Naive B cell (primary cell): ENCODE data around the gene VWA8. TPM values are rescaled to one million over a fixed set of nuclear protein-coding genes. Genes with fewer than 3 reads are reported as not detected.

ENCODE experiments used
- ATAC-seq, 2 donors: fragments of 150-1000 bp; cut with Tn5 transposase; 2 replicates each; pipeline ENCODE4 v1.10.0; 2021; ENCODE audit warnings: low read depth in 2 of 2, mild to moderate bottlenecking in 2 of 2, moderate library complexity in 2 of 2
- DNase-seq: peaks from one replicate; pipeline ENCODE4 v3.0.0; 2022
- H3K27ac Mint-ChIP-seq, 6 donors: one replicate each; pipeline ENCODE4 v1.8.0; 2020 to 2022; ENCODE audit warnings: mild to moderate bottlenecking in 6 of 6, mixed read lengths in 6 of 6, moderate library complexity in 5 of 6, inconsistent platforms in 2 of 6
- H3K27me3 Mint-ChIP-seq, 3 donors: one replicate each; pipeline ENCODE4 v1.8.0; 2021 to 2022; ENCODE audit warnings: mixed read lengths in 3 of 3, mild to moderate bottlenecking in 1 of 3
- H3K36me3 Mint-ChIP-seq, 2 donors: one replicate each; pipeline ENCODE4 v1.8.0; 2020 to 2022; ENCODE audit warnings: mixed read lengths in 2 of 2, inconsistent platforms in 1 of 2, mild to moderate bottlenecking in 1 of 2
- H3K4me1 Mint-ChIP-seq, 3 donors: one replicate each; pipeline ENCODE4 v1.8.0; 2020 to 2022; ENCODE audit warnings: mixed read lengths in 3 of 3, inconsistent platforms in 1 of 3, mild to moderate bottlenecking in 1 of 3, moderate library complexity in 1 of 3
- H3K4me3 Mint-ChIP-seq, 8 donors: one replicate each; pipeline ENCODE4 v1.8.0; 2020 to 2022; ENCODE audit warnings: mild to moderate bottlenecking in 8 of 8, mixed read lengths in 8 of 8, moderate library complexity in 8 of 8, inconsistent platforms in 2 of 8
- H3K9me3 Mint-ChIP-seq, 7 donors: one replicate each; pipeline ENCODE4 v1.8.0; 2020 to 2022; ENCODE audit warnings: mixed read lengths in 7 of 7, mild to moderate bottlenecking in 5 of 7, inconsistent platforms in 2 of 7, moderate library complexity in 1 of 7
- polyA plus RNA-seq, 6 donors: library from polyadenylated mRNA; unstranded; fragments of 300-500 nt; fragmentation: Illumina TruSeq; gene quantifications; one replicate each; pipeline ENCODE4 v1.2.3, GENCODE V29; 2021; ENCODE audit warnings: low read depth in 6 of 6

The VWA8 gene
- polyA plus RNA-seq, 6 donors from 2014 or later, result 0.91 to 6.2 (median 3.5) TPM

DNA sequence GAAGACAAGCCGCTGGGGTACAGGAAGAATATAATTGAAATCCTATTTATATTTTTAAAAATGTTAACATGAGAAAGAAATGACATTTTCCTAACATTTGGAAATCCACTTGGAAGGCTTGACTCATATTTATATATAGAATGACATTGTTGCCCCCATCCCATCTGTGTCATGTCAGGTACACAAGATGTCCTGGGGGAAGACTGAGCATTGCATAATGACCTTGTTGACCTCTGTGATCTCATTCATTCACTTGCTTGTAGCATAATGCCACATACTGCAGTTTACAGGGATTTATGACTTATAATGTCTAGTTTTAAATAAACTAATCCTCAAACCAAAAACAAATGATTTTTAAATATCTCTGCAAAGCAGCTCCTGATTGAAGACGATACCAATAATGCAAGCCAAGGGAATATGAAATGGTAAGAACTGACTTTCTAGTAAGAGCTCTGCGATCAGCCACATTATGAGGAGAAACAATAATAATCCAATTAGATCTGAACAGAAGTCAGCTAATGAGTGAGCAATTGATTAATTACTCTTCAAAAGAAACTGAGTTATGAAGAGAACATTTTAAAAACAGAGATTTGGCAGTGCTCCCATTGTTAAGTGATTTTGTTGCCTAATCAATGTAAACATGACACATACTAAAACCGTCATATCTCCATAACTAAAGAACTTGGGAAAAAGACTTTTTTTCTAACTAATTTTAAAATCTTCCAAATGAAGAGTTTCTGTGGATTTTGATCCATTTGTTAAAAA, 21.2 kb upstream of the VWA8 start:
- no peaks in the 10 kb centered on the region for H3K4me1 Mint-ChIP-seq

GRCh38 chr13:41978007-41978406, 17.1 kb upstream of the VWA8 start:
- ATAC-seq (no peak), DNase-seq (no peak)
- no peak overlapping the region for H3K27ac Mint-ChIP-seq
- H3K4me1 Mint-ChIP-seq, result no peaks in the 10 kb centered on the region
- no peak overlapping the region for H3K4me3 Mint-ChIP-seq
- H3K27me3 Mint-ChIP-seq, result peaks cover 0 to 8% (median 0%) of the 10 kb centered on the region in 3 donors
- H3K9me3 Mint-ChIP-seq, result no peaks in the 10 kb centered on the region
- H3K36me3 Mint-ChIP-seq, result no peaks in the 10 kb centered on the region

More for the DNA sequence above, 21.2 kb upstream of the VWA8 start:
- DNase-seq (no peak), ATAC-seq (no peak)
- H3K27me3 Mint-ChIP-seq, result peaks cover 8 to 11% (median 10%) of the 10 kb centered on the region in 3 donors
- H3K4me3 Mint-ChIP-seq, result no peak overlapping the region
- no peaks in the 10 kb centered on the region for H3K9me3 Mint-ChIP-seq
- no peak overlapping the region for H3K27ac Mint-ChIP-seq
- H3K36me3 Mint-ChIP-seq, result no peaks in the 10 kb centered on the region

GRCh38 chr13:41976476-41976875, 15.6 kb upstream of the VWA8 start:
- Mint-ChIP-seq H3K27ac (no peak overlapping the region), H3K4me3 (no peak overlapping the region), H3K9me3 (no peaks in the 10 kb centered on the region), H3K27me3 (peaks cover 0 to 11% (median 0%) of the 10 kb centered on the region in 3 donors), H3K36me3 (no peaks in the 10 kb centered on the region), H3K4me1 (no peaks in the 10 kb centered on the region)
- ATAC-seq (no peak), DNase-seq (no peak)

DNA sequence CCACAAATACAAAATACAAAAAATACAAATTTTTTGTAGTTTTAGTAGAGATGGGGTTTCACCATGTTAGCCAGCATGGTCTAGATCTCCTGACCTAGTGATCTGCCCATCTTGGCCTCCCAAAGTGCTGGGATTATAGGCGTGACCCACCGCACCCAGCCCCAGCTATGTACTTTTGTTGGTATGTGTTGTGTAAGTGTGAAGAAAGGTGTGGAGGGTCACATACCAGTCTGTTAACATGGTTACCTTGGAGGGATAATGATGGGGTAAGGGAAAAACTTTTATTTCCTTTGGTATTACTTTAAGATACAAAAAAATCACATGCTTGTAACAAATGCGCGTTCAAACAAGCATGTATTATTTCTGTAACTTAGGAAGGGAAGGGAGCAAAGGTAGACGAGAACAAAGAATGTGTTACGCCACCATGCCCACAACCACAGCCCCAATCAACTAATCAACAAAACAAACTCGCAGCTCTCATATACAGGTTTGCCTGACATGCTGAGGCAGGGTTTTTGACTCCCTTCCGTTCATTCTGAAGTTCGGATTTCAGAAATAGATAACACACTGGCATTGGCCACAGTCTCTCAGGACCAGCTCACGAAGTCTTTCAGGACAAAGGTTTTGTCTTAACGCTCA, 13.5 kb upstream of the VWA8 start:
- H3K27me3 Mint-ChIP-seq, result peaks cover 0 to 11% (median 0%) of the 10 kb centered on the region in 3 donors
- no peaks in the 10 kb centered on the region for H3K36me3 Mint-ChIP-seq
- no peak for DNase-seq
- ATAC-seq, result no peak
- peaks cover 0 to 6% (median 0%) of the 10 kb centered on the region in 3 donors for H3K4me1 Mint-ChIP-seq
- H3K9me3 Mint-ChIP-seq, result no peaks in the 10 kb centered on the region
- H3K27ac Mint-ChIP-seq, result no peak overlapping the region
- no peak overlapping the region for H3K4me3 Mint-ChIP-seq

DNA sequence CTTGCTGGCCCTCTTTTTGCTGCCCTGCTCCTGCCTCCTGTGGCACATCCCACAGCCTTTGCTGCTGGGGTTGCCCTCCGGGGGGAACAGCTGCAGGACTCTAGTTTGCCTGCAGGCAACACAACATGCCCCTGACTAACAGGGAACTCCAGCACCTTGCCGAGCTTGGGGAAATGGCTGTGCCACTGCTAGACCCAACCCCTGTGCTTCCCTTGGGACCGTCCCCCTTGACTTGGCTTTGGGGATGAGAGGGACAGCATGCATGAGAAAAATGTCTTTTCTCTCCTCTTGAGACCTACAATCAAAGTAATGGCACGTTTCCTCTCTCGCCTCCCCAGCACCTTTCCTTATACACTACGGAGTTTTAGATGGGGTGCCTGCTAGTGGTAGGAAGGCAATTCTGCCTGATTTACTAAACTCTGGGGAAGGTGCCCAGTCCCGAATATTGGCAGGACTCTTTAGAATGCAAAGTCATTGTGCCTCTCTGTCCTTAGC, 12.4 kb upstream of the VWA8 start:
- DNase-seq (no peak), ATAC-seq (no peak)
- H3K36me3 Mint-ChIP-seq, result no peaks in the 10 kb centered on the region
- no peak overlapping the region for H3K27ac Mint-ChIP-seq
- H3K27me3 Mint-ChIP-seq, result peaks cover 0 to 11% (median 0%) of the 10 kb centered on the region in 3 donors
- H3K4me3 Mint-ChIP-seq, result no peak overlapping the region
- no peaks in the 10 kb centered on the region for H3K9me3 Mint-ChIP-seq
- H3K4me1 Mint-ChIP-seq, result peaks cover 0 to 6% (median 0%) of the 10 kb centered on the region in 3 donors

GRCh38 chr13:41971848-41972247, 10.9 kb upstream of the VWA8 start:
- ATAC-seq, result no peak
- Mint-ChIP-seq H3K4me3 (no peak overlapping the region), H3K36me3 (no peaks in the 10 kb centered on the region), H3K27me3 (peaks cover 0 to 11% (median 0%) of the 10 kb centered on the region in 3 donors), H3K9me3 (no peaks in the 10 kb centered on the region), H3K4me1 (peaks cover 0 to 6% (median 0%) of the 10 kb centered on the region in 3 donors), H3K27ac (no peak overlapping the region)
- no peak for DNase-seq

DNA sequence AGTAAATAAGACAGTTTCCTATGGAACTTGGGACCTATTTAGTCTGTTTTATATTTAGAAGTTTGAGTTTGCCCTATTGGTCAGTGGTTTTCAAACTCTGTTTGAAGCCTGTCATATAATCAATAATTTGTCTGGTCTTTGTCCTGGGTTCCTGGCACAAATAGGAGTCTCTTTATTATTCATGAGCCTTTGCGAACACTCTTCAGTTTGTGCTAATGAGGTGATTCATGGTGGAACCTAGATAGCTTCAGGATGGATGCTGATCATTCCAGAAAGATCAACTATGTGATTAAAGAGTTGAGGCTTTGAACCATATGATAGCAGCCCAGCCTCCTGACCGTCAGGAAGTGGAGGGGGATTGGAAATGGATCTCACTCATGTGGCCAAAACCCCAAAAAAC, 10.0 kb upstream of the VWA8 start:
- peaks cover 0 to 11% (median 0%) of the 10 kb centered on the region in 3 donors for H3K27me3 Mint-ChIP-seq
- no peaks in the 10 kb centered on the region for H3K36me3 Mint-ChIP-seq
- DNase-seq, result no peak
- no peaks in the 10 kb centered on the region for H3K9me3 Mint-ChIP-seq
- H3K27ac Mint-ChIP-seq, result no peak overlapping the region
- peaks cover 0 to 6% (median 0%) of the 10 kb centered on the region in 3 donors for H3K4me1 Mint-ChIP-seq
- no peak for ATAC-seq
- H3K4me3 Mint-ChIP-seq, result no peak overlapping the region

DNA sequence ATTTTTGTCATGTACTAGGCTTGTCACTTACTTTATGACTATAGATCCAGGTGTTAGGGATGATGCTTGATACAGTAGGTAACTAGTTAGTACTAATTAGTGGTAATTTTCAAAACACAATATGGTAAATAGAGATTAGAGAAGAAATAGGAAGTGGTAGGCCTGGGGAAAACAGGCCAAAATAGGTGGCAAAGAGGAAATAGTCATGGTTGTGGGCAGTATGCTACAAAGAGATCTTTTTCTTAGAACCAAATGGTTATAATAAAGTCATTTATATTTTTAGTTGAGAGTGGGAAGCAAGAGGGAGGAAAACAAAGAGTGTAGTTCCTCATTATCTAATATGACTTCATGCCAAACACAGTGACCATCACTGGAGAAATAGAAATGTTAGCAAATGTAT, 9.1 kb upstream of the VWA8 start:
- no peaks in the 10 kb centered on the region for H3K36me3 Mint-ChIP-seq
- H3K9me3 Mint-ChIP-seq, result no peaks in the 10 kb centered on the region

DNA sequence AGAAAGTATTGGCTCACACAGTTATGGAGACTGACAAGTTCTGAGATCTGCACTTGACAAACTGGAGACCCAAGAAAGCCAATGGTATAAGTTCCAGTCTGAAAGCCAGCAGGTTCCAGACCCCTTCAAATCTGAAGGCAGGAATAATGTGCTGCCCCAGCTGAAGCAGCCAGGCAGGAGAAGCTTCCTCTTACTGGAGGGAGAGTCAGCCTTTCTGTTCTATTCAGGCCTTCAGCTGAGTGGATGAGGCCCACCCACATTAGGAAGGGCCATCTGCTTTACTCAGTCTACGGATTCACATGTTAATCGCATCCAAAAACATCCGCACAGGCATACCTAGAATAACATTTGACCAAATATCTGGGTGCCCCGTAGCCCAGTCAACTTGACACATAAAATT, 8.2 kb upstream of the VWA8 start:
- DNase-seq (no peak), ATAC-seq (no peak)
- no peak overlapping the region for H3K4me3 Mint-ChIP-seq
- H3K36me3 Mint-ChIP-seq, result no peaks in the 10 kb centered on the region
- no peaks in the 10 kb centered on the region for H3K9me3 Mint-ChIP-seq
- H3K4me1 Mint-ChIP-seq, result peaks cover 0 to 6% (median 0%) of the 10 kb centered on the region in 3 donors
- peaks cover 0 to 8% (median 6%) of the 10 kb centered on the region in 3 donors for H3K27me3 Mint-ChIP-seq
- H3K27ac Mint-ChIP-seq, result no peak overlapping the region

More for the DNA sequence above, 9.1 kb upstream of the VWA8 start:
- H3K27ac Mint-ChIP-seq, result no peak overlapping the region
- ATAC-seq, result no peak
- peaks cover 0 to 6% (median 0%) of the 10 kb centered on the region in 3 donors for H3K27me3 Mint-ChIP-seq
- peaks cover 0 to 6% (median 0%) of the 10 kb centered on the region in 3 donors for H3K4me1 Mint-ChIP-seq
- no peak for DNase-seq
- no peak overlapping the region for H3K4me3 Mint-ChIP-seq

DNA sequence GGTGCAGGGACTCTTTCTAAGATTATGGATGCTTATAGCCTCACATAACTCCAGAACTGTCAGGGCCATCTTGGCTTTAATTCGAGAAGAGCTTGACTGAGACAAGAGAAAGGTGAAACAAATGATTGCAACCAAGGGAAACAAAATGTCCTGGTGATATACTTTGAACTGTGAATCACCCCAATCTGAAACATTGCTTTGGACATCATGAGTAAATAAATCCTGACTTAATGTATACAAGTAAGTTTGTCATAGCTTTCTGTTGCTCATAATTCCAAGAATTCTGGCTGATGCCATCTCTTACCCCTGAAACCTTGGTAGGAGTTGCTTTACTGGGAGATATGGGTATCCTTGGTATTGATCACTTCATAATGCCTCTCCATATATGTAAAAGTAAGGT, 5.8 kb upstream of the VWA8 start:
- H3K36me3 Mint-ChIP-seq, result peaks cover 0 to 7% of the 10 kb centered on the region in 2 donors
- ATAC-seq (no peak), DNase-seq (no peak)
- peaks cover 5 to 22% (median 12%) of the 10 kb centered on the region in 3 donors for H3K27me3 Mint-ChIP-seq
- H3K4me1 Mint-ChIP-seq, result peaks cover 2 to 6% (median 3%) of the 10 kb centered on the region in 3 donors
- no peak overlapping the region for H3K27ac Mint-ChIP-seq
- H3K9me3 Mint-ChIP-seq, result peaks cover 0 to 5% (median 0%) of the 10 kb centered on the region in 7 donors
- H3K4me3 Mint-ChIP-seq, result no peak overlapping the region

GRCh38 chr13:41962994-41963393, 2.1 kb upstream of the VWA8 start:
- peaks cover 5 to 22% (median 12%) of the 10 kb centered on the region in 3 donors for H3K27me3 Mint-ChIP-seq
- H3K9me3 Mint-ChIP-seq, result peaks cover 0 to 5% (median 0%) of the 10 kb centered on the region in 7 donors
- peak overlapping the region in 1 of 8 donors; percentile 90 for H3K4me3 Mint-ChIP-seq
- H3K36me3 Mint-ChIP-seq, result peaks cover 0 to 7% of the 10 kb centered on the region in 2 donors
- ATAC-seq (no peak), DNase-seq (no peak)
- H3K4me1 Mint-ChIP-seq, result peaks cover 11 to 25% (median 16%) of the 10 kb centered on the region in 3 donors
- H3K27ac Mint-ChIP-seq, result no peak overlapping the region

- ATAC-seq, result no peak
- no peak for DNase-seq
- peaks cover 0 to 5% (median 0%) of the 10 kb centered on the region in 7 donors for H3K9me3 Mint-ChIP-seq
- peak overlapping the region; percentile 88 to 93 (median 92) for H3K4me3 Mint-ChIP-seq
- peak overlapping the region in 2 of 6 donors; percentile 76 to 83 for H3K27ac Mint-ChIP-seq
- H3K4me1 Mint-ChIP-seq, result peaks cover 11 to 25% (median 16%) of the 10 kb centered on the region in 3 donors
- H3K36me3 Mint-ChIP-seq, result peaks cover 0 to 7% of the 10 kb centered on the region in 2 donors
- H3K27me3 Mint-ChIP-seq, result peaks cover 5 to 22% (median 12%) of the 10 kb centered on the region in 3 donors
These were observed 504 bp upstream of the VWA8 start for GRCh38 chr13:41961466-41961760.

DNA sequence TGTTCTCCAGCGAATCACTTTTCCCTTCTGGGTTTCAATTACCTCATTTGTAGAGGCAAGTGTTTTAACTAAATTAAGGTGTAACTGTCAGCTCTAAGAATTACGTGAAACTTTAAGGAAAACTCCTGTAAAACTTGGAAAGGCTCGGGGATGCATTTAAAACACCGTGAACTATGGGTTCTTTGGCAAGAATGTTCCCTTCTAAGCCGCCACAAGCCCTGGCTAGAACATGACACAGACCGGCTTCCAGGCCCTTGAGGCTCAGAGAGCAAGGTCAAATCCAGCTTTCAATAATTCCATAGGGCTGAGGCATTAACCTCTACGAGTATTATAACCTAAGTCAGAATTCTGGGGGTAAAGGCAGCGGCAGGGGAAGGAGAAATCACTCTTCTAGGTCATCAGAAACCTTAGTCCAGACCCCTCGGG, 685 bp downstream of the VWA8 start:
- no peak for ATAC-seq
- Mint-ChIP-seq H3K27ac (peak overlapping the region in 5 of 6 donors; percentile 19 to 83 (median 69)), H3K4me3 (peak overlapping the region; percentile 88 to 96 (median 92)), H3K27me3 (peaks cover 5 to 22% (median 12%) of the 10 kb centered on the region in 3 donors), H3K4me1 (peaks cover 11 to 25% (median 16%) of the 10 kb centered on the region in 3 donors), H3K36me3 (peaks cover 0 to 7% of the 10 kb centered on the region in 2 donors), H3K9me3 (peaks cover 0 to 5% (median 0%) of the 10 kb centered on the region in 7 donors)
- no peak for DNase-seq
